K562 (cell line): ENCODE measurements around the gene IL34. TPM values are rescaled to one million over a fixed set of nuclear protein-coding genes. Genes with fewer than 3 reads are reported as not detected.

Experiments
- ATAC-seq: fragments of 200-7000 bp; cut with Tn5 transposase; 3 replicates; pipeline ENCODE4 v1.9.1; 2020; ENCODE audit warnings: moderate library complexity
- BruUV-seq: library from RNA; stranded (reverse); fragments of 400-500 nt; replicated peaks from 2 replicates; lab custom pipeline; 2021; lab: Mats Ljungman, UMichigan
- CTCF ChIA-PET: fragments of 300-600 bp; formaldehyde crosslinking; extraction: SDS; loops from one replicate; lab custom pipeline; 2021; ENCODE audit warnings: low intra/inter-chr PET ratio; lab: Yijun Ruan, JAX
- POLR2A ChIA-PET: fragments of 300-600, 350-650 bp; sonication (Branson Sonifier 250); formaldehyde crosslinking; extraction: SDS; loops from one replicate; lab custom pipeline; 2021; ENCODE audit warnings: antibody characterized with exemption, inconsistent platforms; lab: Yijun Ruan, JAX
- DNase-seq, 4 experiments: peaks; one replicate each; pipeline versions ENCODE4 v3.0.0 to v3.0.0-alpha.2; 2011 to 2018; ENCODE audit warnings: low spot score in 3 of 4, mixed read lengths in 3 of 4; ENCODE audit errors: extremely low read depth in 1 of 4
- FAIRE-seq: peaks from 2 replicates; lab custom pipeline; 2011; peaks lifted over from hg19 to GRCh38; lab: Jason Lieb, UNC
- H2AFZ ChIP-seq: 2 replicates; pipeline ENCODE4 v1.6.0; 2011; ENCODE audit warnings: low read depth, low read length, control low read depth, inconsistent platforms
- H3K27ac ChIP-seq: fragments of 200-600 bp; 3 replicates; pipeline ENCODE4 v1.8.0; 2011; ENCODE audit warnings: low read depth, mild to moderate bottlenecking, control low read depth, inconsistent platforms, low read length, moderate library complexity, mixed read lengths; ENCODE audit errors: extremely low read depth
- H3K27me3 ChIP-seq, 2 experiments: fragments of 300-600 bp in 1 of 2; 2 replicates in 1 of 2; 3 replicates in 1 of 2; pipeline versions ENCODE4 v1.6.0 to v1.8.0; 2011; ENCODE audit warnings: inconsistent platforms in 2 of 2, low read length in 2 of 2, mild to moderate bottlenecking in 1 of 2, mixed read lengths in 1 of 2, moderate library complexity in 1 of 2; ENCODE audit not compliant: control insufficient read depth in 2 of 2, insufficient read depth in 2 of 2
- H3K36me3 ChIP-seq: fragments of 300-600 bp; 3 replicates; pipeline ENCODE4 v1.8.0; 2011; ENCODE audit warnings: mild to moderate bottlenecking, low read length, inconsistent platforms; ENCODE audit not compliant: control insufficient read depth, insufficient read depth
- H3K4me1 ChIP-seq, 2 experiments: fragments of 200-600 bp in 1 of 2; replicated peaks in 1 of 2; 2 replicates in 1 of 2; 3 replicates in 1 of 2; pipeline versions ENCODE4 v1.5.1 to v1.8.0; 2011; ENCODE audit warnings: inconsistent platforms in 2 of 2, low read length in 2 of 2, mild to moderate bottlenecking in 1 of 2, mixed read lengths in 1 of 2, moderate library complexity in 1 of 2; ENCODE audit not compliant: control insufficient read depth in 2 of 2, insufficient read depth in 2 of 2
- H3K4me2 ChIP-seq: 2 replicates; pipeline ENCODE4 v1.6.1; 2011; ENCODE audit warnings: low read length, control low read depth, inconsistent platforms, mixed read lengths; ENCODE audit not compliant: insufficient read depth
- H3K4me3 ChIP-seq: fragments of 200-600 bp; sonication (generic), shearing (Covaris generic); 2 replicates; pipeline ENCODE4 v1.5.1; 2016; ENCODE audit warnings: control low read depth, inconsistent platforms
- H3K79me2 ChIP-seq: fragments of 200-600 bp; 3 replicates; pipeline ENCODE4 v1.8.0; 2011; ENCODE audit warnings: low read length, inconsistent platforms; ENCODE audit not compliant: control insufficient read depth, insufficient read depth
- H3K9ac ChIP-seq, 2 experiments: 2 replicates each; pipeline versions ENCODE4 v1.6.0 to v1.6.1; 2011; ENCODE audit warnings: low read depth in 2 of 2, low read length in 2 of 2, control low read depth in 1 of 2, inconsistent platforms in 1 of 2, mild to moderate bottlenecking in 1 of 2, mixed read lengths in 1 of 2; ENCODE audit not compliant: insufficient read depth in 1 of 2
- H3K9me1 ChIP-seq: one replicate; pipeline ENCODE4 v1.6.0; 2011; ENCODE audit warnings: inconsistent platforms, mild to moderate bottlenecking, low read length, moderate library complexity; ENCODE audit not compliant: control insufficient read depth, insufficient read depth
- H3K9me3 ChIP-seq: replicated peaks from 2 replicates; pipeline ENCODE4 v1.5.1; 2011; ENCODE audit warnings: low read depth, low read length, inconsistent platforms; ENCODE audit not compliant: control insufficient read depth, insufficient read depth
- H4K20me1 ChIP-seq: replicated peaks from 2 replicates; pipeline ENCODE4 v1.6.1; 2011; ENCODE audit warnings: low read length, inconsistent platforms, mixed read lengths; ENCODE audit not compliant: control insufficient read depth, insufficient read depth
- ELF2 ChIP-seq: fragments of 250-450 bp; sonication (Bioruptor Pico); IDR thresholded peaks from 2 replicates; pipeline ENCODE4 v1.5.0; 2021; ENCODE audit warnings: mild to moderate bottlenecking
- SRF ChIP-seq, 2 experiments: fragments of 250-450, 450-650 bp in 1 of 2; sonication (Bioruptor Pico) in 1 of 2; sonication (generic) in 1 of 2; formaldehyde crosslinking; IDR thresholded peaks; 2 replicates each; pipeline versions ENCODE4 v1.5.0 to v1.5.1; 2020 to 2022; ENCODE audit warnings: mild to moderate bottlenecking in 1 of 2, missing genetic modification reagents in 1 of 2
- WGBS: fragments of 100-300 bp; shearing (Covaris generic); methylation state at CpG from one replicate; pipeline ENCODE4 v1.1.6; 2016; ENCODE audit warnings: low coverage, mixed read lengths; ENCODE audit not compliant: insufficient coverage; ENCODE audit errors: missing lambda C conversion rate; 5-methylcytosine and 5-hydroxymethylcytosine counted together
- in situ Hi-C: fragments of 300-500 bp; cut with MboI; formaldehyde crosslinking; loops from 4 replicates; pipeline ENCODE4 v1.15.0; 2018; ENCODE audit warnings: inconsistent platforms, mixed read lengths
- intact Hi-C: fragments of 100-400 bp; cut with micrococcal nuclease; formaldehyde crosslinking; loops from 2 replicates; pipeline ENCODE4 v1.14.2; 2022
- polyA plus RNA-seq, 8 experiments: library from polyadenylated mRNA; depleted of rRNA in 4 of 8; stranded (reverse) in 5 of 8; unstranded in 3 of 8; fragments of >200 nt; fragmentation: Nextera tagmentation in 2 of 8; fragmentation: Illumina TruSeq in 1 of 8; extraction: Ambion mirVana in 2 of 8; extraction: Trizol in 1 of 8; gene quantifications; 2 replicates each; pipeline versions ENCODE4 v1.2.1 to v1.2.3, GENCODE V29; 2011 to 2014; ENCODE audit warnings: inconsistent platforms in 1 of 8, missing spikeins in 1 of 8
- total RNA-seq, 7 experiments: library from RNA; depleted of rRNA in 6 of 7; stranded (reverse); fragments of >200 nt in 6 of 7; fragmentation: Illumina TruSeq in 2 of 7; extraction: Trizol in 2 of 7; gene quantifications; 2 replicates each; pipeline versions ENCODE4 v1.2.1 to v1.2.3, GENCODE V29; 2011 to 2021; ENCODE audit warnings: low replicate concordance in 1 of 7
- TF ChIP-seq, protein P1 (sequence below), 3 experiments: fragments of 200-800 bp in 1 of 3; fragments of 250-450 bp in 1 of 3; fragments of 450-650 bp in 1 of 3; sonication (Bioruptor Pico) in 1 of 3; sonication (Bioruptor generic) in 1 of 3; formaldehyde crosslinking in 1 of 3; IDR thresholded peaks; 2 replicates each; pipeline versions ENCODE4 v1.6.1 to v1.8.0; 2016 to 2022; ENCODE audit warnings: mild to moderate bottlenecking in 2 of 3, missing genetic modification characterization in 2 of 3, missing compliant biosample characterization in 1 of 3, moderate library complexity in 1 of 3

IL34 gene
- total and polyA plus RNA-seq, 9 of the 15 experiments (the other 6 are each of a cell fraction or from before 2014, with no cell fraction given), result 0.07 to 0.18 (median 0.10) TPM; not detected in 6

DNA sequence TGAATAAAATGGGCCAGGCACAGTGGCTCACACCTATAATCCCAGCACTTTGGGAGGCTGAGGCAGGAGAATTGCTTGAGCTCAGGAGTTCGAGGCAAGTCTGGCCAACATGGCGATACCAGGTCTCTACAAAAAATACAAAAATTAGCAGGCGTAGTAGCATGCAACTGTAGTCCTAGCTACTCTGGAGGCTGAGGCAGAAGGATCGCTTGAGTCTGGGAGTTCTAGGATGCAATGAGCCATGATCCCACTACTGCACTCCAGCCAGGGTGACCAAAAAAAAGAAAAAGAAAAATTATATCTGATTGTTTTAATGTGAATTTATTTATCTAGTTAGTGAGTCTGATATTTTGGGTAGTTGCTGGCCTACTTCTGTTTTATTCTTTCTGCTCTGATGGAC, 7.0 kb downstream of the IL34 start:
- ChIA-PET POLR2A (interaction anchor here (0.8 to 1.9 kb wide), 5 partner anchors 12 to 399 kb away, joined by 3 to 5 read pairs (median 4); no protein-coding TSS in a partner anchor), CTCF (interaction anchor here (0.6 to 1.0 kb wide), 3 partner anchors 78 to 401 kb away, joined by 3 to 5 read pairs (median 5); partner anchors contain the start of gene EXOSC6)
- FAIRE-seq (no peak), ATAC-seq (peak; percentile 11; the same call in 2 of the 3 replicates), DNase-seq (no peak)
- H3K4me1 ChIP-seq, result peaks cover 6 to 24% of the 10 kb centered on the region in 2 experiments
- in situ Hi-C loops (no loop called here), intact Hi-C loops (loop anchor here (2.0 to 10.0 kb wide), 4 partner anchors 76 to 276 kb away; partner anchors contain the start of genes COG4 and SF3B3)
- H3K9me3 ChIP-seq, result no peaks in the 10 kb centered on the region
- BruUV-seq, result no TSS peak
- H4K20me1 ChIP-seq, result no peaks in the 10 kb centered on the region
- 0 out of 4 replicates have a peak overlapping the region, but pooled peaks of 1 of the 2 experiments have one; percentile 47 for H3K9ac ChIP-seq
- H3K36me3 ChIP-seq, result no peaks in the 10 kb centered on the region
- H3K27ac ChIP-seq, result no peak overlapping the region
- H3K4me3 ChIP-seq, result no peak overlapping the region
- 0 out of 4 replicates have a peak, but pooled peaks of 1 of the 2 experiments have one; percentile 10 for TF ChIP-seq SRF (CRISPR knock-in tag; IDR thresholded peaks at IDR 0.05)
- no peak for TF ChIP-seq ELF2
- TF ChIP-seq, protein P1, sequence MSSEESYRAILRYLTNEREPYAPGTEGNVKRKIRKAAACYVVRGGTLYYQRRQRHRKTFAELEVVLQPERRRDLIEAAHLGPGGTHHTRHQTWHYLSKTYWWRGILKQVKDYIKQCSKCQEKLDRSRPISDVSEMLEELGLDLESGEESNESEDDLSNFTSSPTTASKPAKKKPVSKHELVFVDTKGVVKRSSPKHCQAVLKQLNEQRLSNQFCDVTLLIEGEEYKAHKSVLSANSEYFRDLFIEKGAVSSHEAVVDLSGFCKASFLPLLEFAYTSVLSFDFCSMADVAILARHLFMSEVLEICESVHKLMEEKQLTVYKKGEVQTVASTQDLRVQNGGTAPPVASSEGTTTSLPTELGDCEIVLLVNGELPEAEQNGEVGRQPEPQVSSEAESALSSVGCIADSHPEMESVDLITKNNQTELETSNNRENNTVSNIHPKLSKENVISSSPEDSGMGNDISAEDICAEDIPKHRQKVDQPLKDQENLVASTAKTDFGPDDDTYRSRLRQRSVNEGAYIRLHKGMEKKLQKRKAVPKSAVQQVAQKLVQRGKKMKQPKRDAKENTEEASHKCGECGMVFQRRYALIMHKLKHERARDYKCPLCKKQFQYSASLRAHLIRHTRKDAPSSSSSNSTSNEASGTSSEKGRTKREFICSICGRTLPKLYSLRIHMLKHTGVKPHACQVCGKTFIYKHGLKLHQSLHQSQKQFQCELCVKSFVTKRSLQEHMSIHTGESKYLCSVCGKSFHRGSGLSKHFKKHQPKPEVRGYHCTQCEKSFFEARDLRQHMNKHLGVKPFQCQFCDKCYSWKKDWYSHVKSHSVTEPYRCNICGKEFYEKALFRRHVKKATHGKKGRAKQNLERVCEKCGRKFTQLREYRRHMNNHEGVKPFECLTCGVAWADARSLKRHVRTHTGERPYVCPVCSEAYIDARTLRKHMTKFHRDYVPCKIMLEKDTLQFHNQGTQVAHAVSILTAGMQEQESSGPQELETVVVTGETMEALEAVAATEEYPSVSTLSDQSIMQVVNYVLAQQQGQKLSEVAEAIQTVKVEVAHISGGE (CRISPR knock-in tag; IDR thresholded peaks at IDR 0.05), result 0 out of 6 replicates have a peak, but pooled peaks of 1 of the 3 experiments have one; percentile 3
- H3K4me2 ChIP-seq, result no peak overlapping the region
- H3K79me2 ChIP-seq, result no peaks in the 10 kb centered on the region
- H3K9me1 ChIP-seq, result no peaks in the 10 kb centered on the region
- H3K27me3 ChIP-seq, result peaks cover 0 to 4% of the 10 kb centered on the region in 2 experiments; a peak in 1 of 5 replicates
- peak overlapping the region; percentile 86 for H2AFZ ChIP-seq
- WGBS, result 49% methylated on average over 4 of the region's 4 CpGs
